Mesenchymal stem cell (in vitro differentiated cells and primary cell): Measurements from ENCODE around the gene PCYT2.

Experiments
- DNase-seq: peaks from one replicate; pipeline ENCODE4 v3.0.0-alpha.2; 2013
- H2AFZ ChIP-seq: one replicate; pipeline ENCODE4 v1.6.1; 2013; ENCODE audit warnings: low read depth, mild to moderate bottlenecking, control low read depth, inconsistent platforms, low read length, moderate library complexity
- H2AK5ac ChIP-seq: 2 replicates; pipeline ENCODE4 v1.6.1; 2013; ENCODE audit warnings: low read length, moderate library complexity, mild to moderate bottlenecking, inconsistent platforms; ENCODE audit not compliant: severe bottlenecking
- H2BK120ac ChIP-seq: one replicate; pipeline ENCODE4 v1.6.1; 2013; ENCODE audit warnings: low read depth, mild to moderate bottlenecking, inconsistent platforms, low read length, moderate library complexity
- H2BK12ac ChIP-seq, 2 experiments: one replicate each; pipeline ENCODE4 v1.6.1; 2013; ENCODE audit warnings: inconsistent platforms in 2 of 2, low read length in 2 of 2, mild to moderate bottlenecking in 2 of 2, moderate library complexity in 2 of 2, control low read depth in 1 of 2
- H2BK15ac ChIP-seq: one replicate; pipeline ENCODE4 v1.6.1; 2013; ENCODE audit warnings: mild to moderate bottlenecking, low read depth, inconsistent platforms; ENCODE audit not compliant: poor library complexity, severe bottlenecking
- H2BK5ac ChIP-seq: 2 replicates; pipeline ENCODE4 v1.6.1; 2013; ENCODE audit warnings: low read depth, mild to moderate bottlenecking, low read length, control low read depth, inconsistent platforms; ENCODE audit not compliant: poor library complexity, severe bottlenecking
- H3K14ac ChIP-seq, 2 experiments: one replicate each; pipeline ENCODE4 v1.6.1; 2013; ENCODE audit warnings: inconsistent platforms in 2 of 2, low read length in 2 of 2, control low read depth in 1 of 2, mild to moderate bottlenecking in 1 of 2, moderate library complexity in 1 of 2
- H3K18ac ChIP-seq, 2 experiments: one replicate each; pipeline ENCODE4 v1.6.1; 2013; ENCODE audit warnings: inconsistent platforms in 2 of 2, low read length in 2 of 2, control low read depth in 1 of 2, low read depth in 1 of 2, mild to moderate bottlenecking in 1 of 2
- H3K23ac ChIP-seq, 2 experiments: one replicate each; pipeline ENCODE4 v1.6.1; 2013; ENCODE audit warnings: inconsistent platforms in 2 of 2, low read length in 2 of 2, mild to moderate bottlenecking in 2 of 2, moderate library complexity in 2 of 2, control low read depth in 1 of 2
- H3K27ac ChIP-seq: 2 replicates; pipeline ENCODE4 v1.5.1; 2013; ENCODE audit warnings: mild to moderate bottlenecking, moderate library complexity, low read length, control low read depth, inconsistent platforms; ENCODE audit not compliant: poor library complexity, severe bottlenecking
- H3K27me3 ChIP-seq, 2 experiments: 2 replicates each; pipeline versions ENCODE4 v1.6.1 to v1.7.0; 2013; ENCODE audit warnings: low read length in 2 of 2, mild to moderate bottlenecking in 2 of 2, moderate library complexity in 2 of 2, control low read depth in 1 of 2, inconsistent platforms in 1 of 2; ENCODE audit not compliant: control insufficient read depth in 1 of 2, insufficient read depth in 1 of 2
- H3K36me3 ChIP-seq, 2 experiments: 2 replicates each; pipeline versions ENCODE4 v1.6.1 to v1.7.0; 2013; ENCODE audit warnings: low read length in 2 of 2, control low read depth in 1 of 2, inconsistent platforms in 1 of 2, low read depth in 1 of 2, mild to moderate bottlenecking in 1 of 2; ENCODE audit not compliant: insufficient read depth in 2 of 2, control insufficient read depth in 1 of 2
- H3K4ac ChIP-seq, 2 experiments: one replicate each; pipeline ENCODE4 v1.6.1; 2013; ENCODE audit warnings: inconsistent platforms in 2 of 2, low read length in 2 of 2, mild to moderate bottlenecking in 2 of 2, moderate library complexity in 2 of 2, control low read depth in 1 of 2, low read depth in 1 of 2
- H3K4me1 ChIP-seq: 2 replicates; pipeline ENCODE4 v1.6.1; 2013; ENCODE audit warnings: low read depth, low read length, control low read depth; ENCODE audit not compliant: control insufficient read depth, insufficient read depth
- H3K4me2 ChIP-seq: 2 replicates; pipeline ENCODE4 v1.6.1; 2013; ENCODE audit warnings: low read length, mild to moderate bottlenecking, inconsistent platforms; ENCODE audit not compliant: poor library complexity, severe bottlenecking
- H3K4me3 ChIP-seq, 2 experiments: 2 replicates each; pipeline versions ENCODE4 v1.5.1 to v1.7.0; 2013; ENCODE audit warnings: low read length in 2 of 2, mild to moderate bottlenecking in 2 of 2, control low read depth in 1 of 2, low read depth in 1 of 2; ENCODE audit not compliant: insufficient read depth in 1 of 2
- H3K79me1 ChIP-seq: replicated peaks from 2 replicates; pipeline ENCODE4 v1.6.1; 2013; ENCODE audit warnings: mild to moderate bottlenecking, control low read depth, low read length, inconsistent platforms; ENCODE audit not compliant: poor library complexity, severe bottlenecking
- H3K9ac ChIP-seq: 2 replicates; pipeline ENCODE4 v1.7.0; 2013; ENCODE audit warnings: mild to moderate bottlenecking, low read length, moderate library complexity
- H3K9me3 ChIP-seq: 2 replicates; pipeline ENCODE4 v1.7.0; 2013; ENCODE audit warnings: mild to moderate bottlenecking, low read length; ENCODE audit not compliant: control insufficient read depth
- H4K8ac ChIP-seq: one replicate; pipeline ENCODE4 v1.6.1; 2013; ENCODE audit warnings: inconsistent platforms, mild to moderate bottlenecking, low read length, moderate library complexity
- H4K91ac ChIP-seq: one replicate; pipeline ENCODE4 v1.6.1; 2013; ENCODE audit warnings: mild to moderate bottlenecking, low read length, inconsistent platforms
- WGBS: methylation state at CpG from one replicate; pipeline ENCODE4 v1.1.7; 2013; ENCODE audit warnings: mixed read lengths; 5-methylcytosine and 5-hydroxymethylcytosine counted together

The PCYT2 gene

DNA sequence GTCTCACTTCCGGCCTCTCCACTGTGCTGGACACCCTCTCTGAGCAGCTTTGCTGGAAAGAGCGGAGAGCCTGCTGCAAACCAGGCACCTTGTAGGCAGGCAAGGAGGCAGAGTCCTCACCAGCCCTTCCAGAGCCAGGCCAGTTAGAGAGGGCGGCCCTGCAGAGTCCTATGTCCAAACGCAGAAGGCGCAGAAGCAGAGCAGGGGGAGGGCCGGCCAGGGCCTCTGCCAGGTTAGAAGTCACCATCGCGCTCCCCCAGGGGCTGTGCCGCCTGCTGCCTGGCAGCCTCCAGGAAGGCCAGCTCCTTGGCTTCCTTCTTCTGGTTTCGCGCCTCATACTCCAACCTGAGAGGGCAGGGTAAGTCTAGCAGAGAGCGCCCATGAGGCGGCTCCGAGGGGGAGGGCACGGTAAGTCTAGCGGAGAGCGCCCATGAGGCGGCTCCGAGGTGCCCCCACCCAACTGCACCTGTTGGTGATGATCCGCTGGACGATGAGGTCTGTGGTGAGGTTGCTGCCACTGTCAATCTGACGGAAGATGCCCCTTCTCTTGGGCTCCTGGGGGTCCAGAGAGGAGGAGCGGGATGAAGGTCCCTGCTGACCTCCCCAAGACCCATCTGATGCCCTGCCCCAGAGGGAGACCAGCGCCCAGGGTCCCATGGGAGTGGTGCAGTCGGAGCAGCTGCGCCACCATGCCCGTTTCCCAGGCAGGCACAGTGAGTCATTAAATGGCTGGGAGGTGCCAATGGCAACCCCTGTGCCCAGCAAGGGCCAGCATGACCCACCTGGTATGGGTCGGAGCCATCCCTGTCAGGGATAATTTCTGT lies 6.4 kb downstream of the PCYT2 start:
- Histone ChIP-seq H3K27me3 (peaks cover 0 to 8% of the 10 kb centered on the region in 2 experiments), H3K9ac (no peak overlapping the region), H2AFZ (no peak overlapping the region), H3K27ac (no peak overlapping the region), H3K79me1 (peaks cover 14% of the 10 kb centered on the region), H3K18ac (no peak overlapping the region), H3K23ac (no peak overlapping the region), H2BK120ac (no peak overlapping the region), H3K4me2 (no peak overlapping the region), H2BK12ac (no peak overlapping the region), H2AK5ac (no peak overlapping the region), H3K36me3 (peaks cover 37 to 86% of the 10 kb centered on the region in 2 experiments), H2BK5ac (no peak overlapping the region), H3K4ac (no peak overlapping the region), H2BK15ac (no peak overlapping the region), H4K8ac (no peak overlapping the region), H3K9me3 (no peaks in the 10 kb centered on the region), H3K4me1 (peaks cover 27% of the 10 kb centered on the region), H3K4me3 (no peak overlapping the region), H3K14ac (no peak overlapping the region), H4K91ac (no peak overlapping the region)
- WGBS: 89% methylated on average over 28 of the region's 28 CpGs
- no peak for DNase-seq

GRCh38 chr17:81903896-81904599 lies 7.2 kb downstream of the PCYT2 start:
- Histone ChIP-seq H3K79me1 (peaks cover 21% of the 10 kb centered on the region), H2AK5ac (no peak overlapping the region), H3K23ac (no peak overlapping the region), H4K91ac (no peak overlapping the region), H3K9ac (no peak overlapping the region), H3K4ac (no peak overlapping the region), H3K36me3 (peaks cover 42 to 89% of the 10 kb centered on the region in 2 experiments), H3K14ac (no peak overlapping the region), H2AFZ (no peak overlapping the region), H3K18ac (no peak overlapping the region), H3K9me3 (no peaks in the 10 kb centered on the region), H2BK15ac (no peak overlapping the region), H3K27ac (no peak overlapping the region), H3K4me3 (no peak overlapping the region), H3K27me3 (peaks cover 0 to 8% of the 10 kb centered on the region in 2 experiments), H3K4me1 (peaks cover 30% of the 10 kb centered on the region), H2BK120ac (no peak overlapping the region), H3K4me2 (no peak overlapping the region), H2BK5ac (no peak overlapping the region), H2BK12ac (no peak overlapping the region), H4K8ac (no peak overlapping the region)
- no peak for DNase-seq
- WGBS: 95% methylated on average over 24 of the region's 24 CpGs

- no peak overlapping the region for H3K4me2 ChIP-seq
- H3K14ac ChIP-seq: no peak overlapping the region
- H3K9me3 ChIP-seq: no peaks in the 10 kb centered on the region
- H3K23ac ChIP-seq: no peak overlapping the region
- H3K4me3 ChIP-seq: no peak overlapping the region
- no peak overlapping the region for H2AFZ ChIP-seq
- no peak overlapping the region for H3K9ac ChIP-seq
- H3K18ac ChIP-seq: no peak overlapping the region
- DNase-seq: no peak
- H3K4ac ChIP-seq: no peak overlapping the region
- H3K4me1 ChIP-seq: peaks cover 34% of the 10 kb centered on the region
- peaks cover 0 to 8% of the 10 kb centered on the region in 2 experiments for H3K27me3 ChIP-seq
- H2BK15ac ChIP-seq: no peak overlapping the region
- H4K8ac ChIP-seq: no peak overlapping the region
- no peak overlapping the region for H2BK120ac ChIP-seq
- peaks cover 19% of the 10 kb centered on the region for H3K79me1 ChIP-seq
- H4K91ac ChIP-seq: no peak overlapping the region
- no peak overlapping the region for H2BK12ac ChIP-seq
- H3K27ac ChIP-seq: no peak overlapping the region
- 98% methylated on average over 10 of the region's 10 CpGs for whole genome bisulfite sequencing
- H2BK5ac ChIP-seq: no peak overlapping the region
- no peak overlapping the region for H2AK5ac ChIP-seq
- peaks cover 45 to 84% of the 10 kb centered on the region in 2 experiments for H3K36me3 ChIP-seq
These were observed 7.8 kb downstream of the PCYT2 start for GRCh38 chr17:81903415-81903831.
